GM12892 (cell line): ENCODE results near the gene HYCC1.

Experiments
- POLR2A ChIP-seq: IDR thresholded peaks from 2 replicates; pipeline ENCODE4 v1.6.1; 2011; ENCODE audit warnings: low read depth, low read length, control low read depth
- TAF1 ChIP-seq: IDR thresholded peaks from 2 replicates; pipeline ENCODE4 v1.6.1; 2011; ENCODE audit warnings: low read depth, mild to moderate bottlenecking, control low read depth, low read length, borderline replicate concordance

- TF ChIP-seq TAF1 (no peak), POLR2A (no peak)
Observed at GRCh38 chr7:23017309-23017708, 3.4 kb upstream of the HYCC1 start.
